Fibroblast of lung (primary cell): ENCODE data around the gene ABCA10.

ENCODE experiments used
- CTCF ChIP-seq, 2 donors: IDR thresholded peaks in 1 of 2; conservative IDR thresholded peaks in 1 of 2; 1 replicate in 1 of 2; 2 replicates in 1 of 2; pipeline ENCODE4 v1.5.1; 2011 to 2012; ENCODE audit warnings: low read length in 2 of 2, control low read depth in 1 of 2, inconsistent platforms in 1 of 2, low read depth in 1 of 2, mild to moderate bottlenecking in 1 of 2
- EZH2 ChIP-seq: IDR thresholded peaks from 2 replicates; pipeline ENCODE4 v1.5.1; 2012; ENCODE audit warnings: low read length, control low read depth, mild to moderate bottlenecking; ENCODE audit errors: missing control alignments

- no peak for TF ChIP-seq CTCF (conservative IDR thresholded peaks at IDR 0.05 in 1 of 2, IDR thresholded peaks at IDR 0.05 in 1 of 2; ENCODE audit: low read depth in 1 of 2, low read length in 2 of 2)
- no peak for TF ChIP-seq EZH2
Measured at GRCh38 chr17:69175262-69175624, 53.4 kb downstream of the ABCA10 start.
